ENCODE measurements around the gene MACF1.
A peak's percentile ranks its signal among the peaks of the same experiment; 100 is the strongest.

The MACF1 gene

DNA sequence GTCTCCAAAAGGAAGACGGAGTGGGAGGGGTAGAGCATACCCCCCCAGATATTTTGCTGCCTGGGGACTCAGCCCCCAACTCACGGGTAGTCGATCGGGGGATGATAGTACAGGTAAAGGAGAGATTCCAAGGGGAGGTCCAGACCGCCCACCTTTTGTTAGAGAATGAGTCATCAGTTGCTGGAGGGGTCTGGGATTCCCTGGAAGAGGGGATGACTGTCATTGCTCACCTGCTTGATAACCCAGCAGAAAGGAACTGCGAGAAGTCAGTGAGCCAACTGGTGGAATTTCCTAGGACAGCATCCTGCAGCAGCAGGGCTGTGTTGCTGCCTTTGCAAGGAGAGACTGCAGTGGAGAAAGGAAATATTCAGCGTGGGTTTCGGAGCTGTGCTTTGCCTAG lies 64.4 kb downstream of the MACF1 start:
- DNase-seq: peak; percentile 21

DNA sequence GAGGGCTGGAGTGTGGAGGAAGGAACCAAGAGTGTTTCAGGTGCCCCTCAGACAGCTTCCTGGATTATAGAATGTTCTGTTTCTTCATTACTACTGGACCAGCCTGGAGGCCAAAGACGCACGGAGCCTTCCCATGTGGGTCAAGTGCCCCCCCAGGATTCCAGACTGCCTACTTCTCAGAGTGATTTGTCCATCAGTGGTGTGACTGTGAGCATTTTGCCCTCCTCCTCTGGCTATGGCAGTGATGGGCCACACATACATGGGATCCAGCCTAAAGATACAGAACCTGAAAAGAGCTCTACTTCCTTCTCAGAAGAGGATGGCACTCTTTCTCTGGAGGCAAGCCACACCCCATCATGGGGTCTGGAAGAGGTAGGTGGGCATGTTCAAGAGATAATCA lies 64.9 kb downstream of the MACF1 start:
- no peak for DNase-seq

DNA sequence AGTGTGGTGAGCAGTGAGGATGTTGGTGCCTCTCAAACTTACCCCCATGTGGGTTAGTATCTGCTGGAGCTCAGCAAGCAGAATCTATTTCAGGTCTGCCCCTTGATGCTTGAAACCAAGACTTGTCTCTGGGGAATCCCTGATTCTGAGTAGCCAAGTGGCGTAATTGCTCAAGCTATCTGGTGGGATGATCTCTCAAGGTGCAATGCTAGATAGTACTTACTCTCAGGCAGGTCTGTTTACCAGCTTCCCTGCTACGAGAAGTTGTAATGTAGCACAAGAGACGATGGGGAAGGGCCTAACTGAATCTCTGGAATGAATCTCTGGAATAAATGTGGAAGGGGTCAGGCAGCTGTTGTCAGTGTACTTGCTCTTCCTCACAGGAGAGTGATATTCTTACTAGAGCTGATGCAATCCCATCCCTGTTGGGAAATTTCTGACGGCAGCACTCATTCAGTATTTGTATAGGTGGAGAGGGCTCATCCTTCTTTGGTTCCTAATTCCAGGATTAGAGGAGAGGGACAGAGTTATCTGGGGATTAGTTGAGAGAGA lies 65.4 kb downstream of the MACF1 start:
- peak; percentile 43 for DNase-seq

DNA sequence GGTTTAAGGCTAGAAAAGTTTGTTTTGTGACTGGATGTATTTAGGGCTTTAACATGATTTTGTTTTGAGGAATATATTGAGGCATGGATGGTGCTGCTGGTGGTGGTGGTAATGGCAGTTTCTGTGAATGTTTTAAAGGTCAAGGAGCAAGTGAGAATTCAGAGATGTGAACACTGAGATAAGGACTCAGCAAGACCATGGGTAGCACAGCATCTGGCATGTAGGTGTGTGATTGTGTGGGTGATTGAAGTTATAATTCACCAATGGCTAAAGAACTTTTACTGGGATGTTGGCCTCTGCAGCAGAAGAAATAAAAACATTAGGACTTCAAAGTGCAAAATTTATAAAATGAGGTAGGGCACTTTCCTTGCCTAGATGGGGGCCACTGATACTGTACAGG lies 65.9 kb downstream of the MACF1 start:
- DNase-seq: no peak

DNA sequence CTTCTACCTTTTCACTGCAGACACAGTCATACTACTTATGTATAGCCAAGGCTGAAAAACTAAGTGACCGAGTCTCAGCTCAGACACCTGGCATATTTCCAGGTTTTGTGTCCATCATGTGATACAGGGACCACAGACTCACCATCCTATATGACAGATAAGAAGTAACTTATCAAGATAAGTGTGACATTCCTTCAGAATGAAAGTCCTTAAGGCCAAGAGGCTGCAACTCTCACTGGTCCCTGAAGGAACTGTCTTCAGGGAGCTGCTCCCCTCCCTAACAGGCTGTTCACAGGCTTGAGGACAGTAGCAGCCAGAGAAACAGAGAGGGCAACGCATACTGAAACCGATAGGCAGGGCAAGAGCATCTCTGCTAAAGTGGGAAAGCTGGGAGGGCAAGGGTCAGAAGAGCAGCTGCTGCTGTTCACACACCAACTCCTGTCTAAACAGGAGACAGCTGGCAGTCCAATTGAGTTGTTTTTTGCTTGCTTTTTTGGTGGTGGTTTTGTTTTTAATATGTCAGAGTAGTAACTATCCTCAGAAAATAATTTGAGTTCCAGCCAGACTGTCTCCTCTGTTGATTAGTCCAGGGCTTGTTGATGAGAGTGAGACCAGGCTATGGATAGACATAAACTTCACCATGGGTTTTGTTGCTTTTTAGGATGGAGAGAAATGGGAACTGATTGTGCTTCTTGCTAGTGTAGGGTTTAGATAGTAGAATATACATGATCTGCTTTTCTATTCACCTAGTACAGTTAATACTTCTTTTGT lies 67.7 kb downstream of the MACF1 start:
- peak; percentile 22 for DNase-seq

DNA sequence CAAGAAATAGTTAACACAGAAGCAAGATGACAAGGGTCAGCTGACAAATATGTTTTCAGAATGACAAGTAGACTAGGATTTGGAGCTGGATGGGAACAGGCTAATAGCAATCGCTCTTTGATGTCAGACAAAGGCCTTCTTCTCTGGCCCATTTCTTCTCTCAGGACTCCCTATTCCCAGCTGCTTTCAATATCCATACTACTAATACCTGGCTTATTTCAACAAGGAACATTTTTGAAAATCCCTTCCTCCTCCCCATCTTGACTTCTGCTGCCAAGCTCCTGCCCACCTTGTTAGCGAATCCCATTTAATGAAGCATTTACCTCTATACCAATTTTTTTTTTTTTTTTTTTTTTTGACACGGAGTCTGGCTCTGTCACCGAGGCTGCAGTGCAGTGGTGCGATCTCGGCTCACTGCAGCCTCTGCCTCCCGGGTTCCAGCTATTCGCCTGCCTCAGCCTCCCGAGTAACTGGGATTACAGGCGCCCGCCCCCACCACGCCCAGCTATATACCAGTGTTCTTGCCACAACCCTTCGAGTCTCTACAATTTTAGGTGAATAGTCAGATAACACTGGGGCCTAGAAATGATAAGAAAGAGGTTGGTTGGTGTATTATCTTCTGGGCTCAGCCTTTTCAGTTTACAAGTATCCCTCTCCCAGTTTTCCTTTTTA lies 68.4 kb downstream of the MACF1 start:
- peak; percentile 9 for DNase-seq

DNA sequence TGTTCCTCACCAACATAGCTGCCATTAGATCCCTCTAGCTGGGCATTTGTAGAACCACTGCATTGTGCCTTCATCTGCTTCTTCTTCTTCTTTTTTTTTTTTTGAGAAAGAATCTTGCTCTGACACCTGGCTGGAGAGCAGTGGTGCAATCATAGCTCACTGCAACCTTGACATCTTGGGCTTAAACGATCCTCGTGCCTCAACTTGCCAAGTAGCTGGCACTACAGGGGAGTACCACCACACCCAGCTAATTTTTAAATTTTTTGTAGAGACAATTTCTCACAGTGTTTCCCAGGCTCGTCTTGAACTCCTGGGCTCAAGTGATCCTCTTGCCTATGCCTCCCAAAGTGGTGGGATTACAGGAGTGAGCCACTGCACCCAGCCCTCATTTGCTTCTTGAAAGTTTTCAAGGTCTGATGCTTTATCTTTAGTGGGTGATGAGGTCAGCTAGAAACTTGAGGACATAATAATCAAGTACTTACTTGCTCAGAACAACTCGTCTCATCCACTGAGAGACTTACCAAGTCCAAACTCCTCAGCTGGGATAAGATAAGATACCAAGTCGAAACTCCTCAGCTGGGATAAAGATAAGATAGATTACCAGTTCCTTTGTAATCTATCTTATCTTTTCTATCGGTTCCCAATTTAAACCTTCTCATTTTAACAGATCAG lies 71.5 kb downstream of the MACF1 start:
- DNase-seq: peak; percentile 4

DNA sequence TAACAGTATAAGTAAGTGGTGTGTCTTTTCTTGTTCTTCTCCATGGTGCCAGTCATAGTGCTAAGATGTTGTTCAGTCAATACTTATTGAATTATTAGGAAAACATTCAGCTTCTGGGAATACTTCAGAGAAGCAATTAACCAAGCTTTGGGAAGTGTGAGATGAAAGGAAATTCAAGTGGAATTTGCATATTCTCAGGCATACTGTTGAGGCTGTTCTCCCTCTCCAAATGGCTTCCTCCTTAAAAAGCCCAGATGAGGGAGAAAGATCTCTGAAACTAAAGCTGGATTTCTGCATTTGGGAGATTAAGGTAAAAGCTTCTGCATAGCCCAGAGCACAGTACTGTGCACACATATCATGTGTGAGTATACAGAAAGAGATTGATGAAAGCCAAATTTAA lies 73.4 kb downstream of the MACF1 start:
- no peak for DNase-seq

DNA sequence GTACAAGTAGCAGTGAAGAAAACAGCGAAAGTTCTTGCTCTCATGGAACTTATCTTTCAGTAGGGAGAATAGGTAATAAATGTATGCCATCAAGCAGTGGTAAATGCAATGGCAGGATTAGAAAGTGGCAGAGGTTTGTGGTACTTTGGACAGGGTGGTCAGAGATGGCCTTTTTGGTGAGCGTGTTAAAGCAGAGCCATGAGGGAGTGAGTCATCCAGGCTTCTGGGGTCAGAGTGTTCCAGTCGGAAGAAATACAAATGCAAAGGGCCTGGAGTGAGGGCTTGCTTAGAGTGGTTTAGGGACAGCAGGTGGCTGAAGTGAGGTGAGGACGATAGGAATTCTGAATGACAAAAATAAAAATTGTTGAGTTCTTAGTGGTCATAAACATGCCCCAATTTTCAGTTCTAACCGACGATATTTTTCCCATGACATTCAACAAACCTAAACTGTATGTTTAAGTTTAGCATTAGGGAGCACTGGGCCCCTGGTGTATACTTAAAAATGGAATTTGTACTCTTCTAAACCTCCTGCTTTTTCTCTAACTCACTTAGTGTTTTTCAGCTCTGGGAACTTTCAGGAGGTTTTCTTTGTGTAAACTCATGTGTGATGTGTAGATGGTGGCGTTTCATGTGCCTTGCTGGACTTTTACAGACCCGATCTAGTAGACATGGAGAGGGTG lies 78.2 kb downstream of the MACF1 start:
- no peak for DNase-seq

DNA sequence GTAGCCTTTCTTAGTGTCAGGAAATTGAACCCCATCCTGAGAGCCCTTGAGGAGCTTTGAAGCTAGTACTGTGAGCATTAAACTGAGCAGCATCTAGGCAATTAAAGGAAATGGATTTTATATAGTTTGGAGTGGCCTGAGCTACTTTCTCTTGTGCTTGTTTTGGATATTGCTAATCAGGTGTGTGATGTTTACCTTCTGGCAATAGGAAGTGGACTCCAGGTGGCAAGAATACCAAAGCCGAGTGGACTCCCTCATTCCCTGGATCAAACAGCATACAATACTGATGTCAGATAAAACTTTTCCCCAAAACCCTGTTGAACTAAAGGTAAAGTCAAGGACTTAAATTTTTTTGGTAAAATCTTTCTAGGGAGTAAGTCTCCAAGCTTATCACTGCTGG lies 79.4 kb downstream of the MACF1 start:
- DNase-seq: peak; percentile 53

DNA sequence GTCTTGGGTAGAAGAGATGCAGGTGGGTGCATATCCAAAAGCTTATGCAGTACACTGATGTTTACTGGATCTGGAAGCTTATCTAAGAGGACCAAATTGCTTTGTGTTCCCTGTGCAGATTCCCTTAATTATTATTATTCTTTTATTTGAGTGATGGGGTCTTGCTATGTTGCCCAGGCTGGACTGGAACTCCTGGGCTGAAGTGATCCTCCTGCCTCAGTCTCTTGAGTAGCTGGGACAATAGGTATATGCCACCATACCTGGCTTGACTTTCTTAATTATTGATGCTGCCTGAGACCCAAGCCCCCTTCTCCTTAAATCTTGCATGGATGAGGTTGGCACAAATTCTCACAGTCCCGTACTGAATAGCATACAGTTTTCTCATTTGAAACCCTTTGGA lies 83.0 kb downstream of the MACF1 start:
- DNase-seq: no peak

DNA sequence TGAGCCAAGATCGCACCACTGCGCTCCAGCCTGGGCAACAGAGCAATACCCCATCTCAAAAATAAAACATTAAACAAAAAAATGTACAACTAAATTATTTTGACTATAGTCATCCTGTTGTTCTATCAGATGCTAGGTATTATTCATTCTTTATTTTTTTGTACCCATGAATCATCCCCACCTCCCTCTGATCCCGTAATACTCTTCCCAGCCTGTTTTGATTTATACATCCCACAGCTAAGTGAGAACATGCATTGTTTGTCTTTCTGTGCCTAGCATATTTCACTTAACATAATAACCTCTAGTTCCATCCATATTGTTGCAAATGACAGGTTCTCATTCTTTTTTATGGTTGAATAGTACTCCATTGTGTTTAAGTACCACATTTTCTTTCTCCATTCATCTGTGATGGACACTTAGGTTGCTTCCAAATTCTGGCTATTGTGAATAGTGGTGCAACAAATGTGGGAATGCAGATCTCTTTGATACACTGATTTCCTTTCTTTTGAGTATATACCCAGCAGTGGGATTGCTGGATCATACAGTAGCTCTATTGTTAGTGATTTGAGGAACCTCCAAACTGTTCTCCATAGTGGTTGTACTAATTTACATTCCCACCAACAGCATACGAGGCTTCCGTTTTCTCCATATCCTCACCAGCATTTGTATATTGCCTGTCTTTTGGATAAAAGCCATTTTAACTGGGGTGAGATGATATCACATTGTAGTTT lies 84.4 kb downstream of the MACF1 start:
- no peak for DNase-seq

DNA sequence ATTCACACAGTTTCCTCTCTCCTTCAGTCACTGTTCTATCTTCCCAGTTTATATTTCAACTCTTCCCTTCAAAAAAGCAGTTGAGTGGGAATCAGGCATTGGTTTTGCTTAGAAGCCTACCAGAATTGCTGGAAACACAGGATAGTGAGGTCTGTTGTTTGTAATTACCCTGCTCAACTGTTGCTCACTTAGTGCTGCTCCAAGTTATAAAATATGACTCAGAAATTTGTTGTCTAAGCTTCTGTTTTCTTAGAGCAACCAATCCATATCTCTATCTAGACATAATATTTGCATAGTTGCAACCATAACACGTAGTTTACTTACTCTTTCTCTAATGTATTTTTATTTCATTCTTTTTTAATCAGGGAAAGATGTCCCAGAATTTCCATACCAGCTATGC lies 87.9 kb downstream of the MACF1 start:
- no peak for DNase-seq

DNA sequence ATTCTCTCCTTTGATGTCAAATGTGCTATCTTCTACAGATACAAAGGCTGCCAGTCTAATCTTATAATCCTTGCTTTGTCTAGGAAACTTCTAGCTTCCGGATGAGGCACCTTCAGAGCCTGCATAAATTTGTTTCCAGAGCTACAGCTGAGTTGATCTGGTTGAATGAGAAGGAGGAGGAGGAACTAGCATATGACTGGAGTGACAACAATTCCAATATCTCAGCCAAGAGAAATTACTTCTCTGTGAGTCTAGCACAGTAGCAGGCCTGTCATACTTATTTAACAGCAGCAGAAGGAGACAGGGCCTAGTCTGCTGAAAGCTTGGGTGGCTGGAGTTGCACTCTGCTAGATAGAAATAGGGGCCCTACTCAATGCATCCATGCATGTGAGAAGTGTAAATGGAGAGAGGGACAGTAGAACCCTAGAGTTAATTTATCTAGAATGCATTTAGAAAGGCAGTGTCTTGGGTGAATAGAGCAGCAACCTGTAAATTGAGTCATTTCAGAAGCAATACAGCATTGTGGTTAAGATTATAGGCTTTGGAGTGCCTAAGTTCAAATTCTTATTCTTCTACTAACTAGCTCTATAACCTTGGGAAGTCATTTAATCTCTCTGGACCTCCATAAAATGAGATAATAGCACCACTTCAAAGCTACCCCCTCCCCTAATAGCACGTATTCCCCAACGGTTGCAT lies 89.0 kb downstream of the MACF1 start:
- DNase-seq: no peak

DNA sequence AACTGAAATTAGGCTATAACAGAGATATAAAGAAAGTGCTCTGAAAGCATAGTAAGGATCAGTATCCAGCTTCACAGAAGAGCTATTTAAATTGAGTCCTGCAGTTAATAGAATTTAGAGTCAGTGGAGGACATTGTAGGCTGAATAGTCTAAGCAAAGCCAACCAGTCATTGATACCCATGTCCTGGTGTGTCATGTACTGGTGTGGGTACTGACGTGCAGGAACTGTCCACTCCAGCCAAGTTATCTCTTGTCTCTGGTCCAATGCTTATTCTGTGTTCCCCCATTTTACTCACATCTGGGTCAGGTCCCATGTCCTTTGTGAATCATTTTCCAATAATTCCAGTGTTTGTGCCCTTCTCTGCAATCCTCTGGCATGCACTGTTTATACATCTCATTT lies 90.0 kb downstream of the MACF1 start:
- no peak for DNase-seq

DNA sequence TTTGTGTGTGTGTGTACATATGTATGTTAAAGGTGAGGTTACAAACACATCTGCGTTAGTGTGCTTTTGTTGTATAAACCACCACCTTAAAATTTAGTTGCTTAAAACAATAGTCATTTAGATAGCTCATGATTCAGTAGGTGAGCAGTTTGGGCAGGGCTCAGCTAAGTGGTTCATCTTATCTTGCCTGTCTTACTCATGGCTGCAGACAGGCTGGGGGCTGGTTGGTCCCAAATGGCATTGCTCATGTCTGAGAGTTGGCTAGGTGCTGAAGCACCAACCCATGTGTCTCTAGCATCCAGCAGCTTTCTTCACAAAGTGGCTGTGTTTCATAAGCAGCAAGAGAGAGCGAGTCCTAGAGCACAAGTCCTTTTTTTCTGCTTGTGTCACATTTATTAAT lies 91.4 kb downstream of the MACF1 start:
- no peak for DNase-seq

DNA sequence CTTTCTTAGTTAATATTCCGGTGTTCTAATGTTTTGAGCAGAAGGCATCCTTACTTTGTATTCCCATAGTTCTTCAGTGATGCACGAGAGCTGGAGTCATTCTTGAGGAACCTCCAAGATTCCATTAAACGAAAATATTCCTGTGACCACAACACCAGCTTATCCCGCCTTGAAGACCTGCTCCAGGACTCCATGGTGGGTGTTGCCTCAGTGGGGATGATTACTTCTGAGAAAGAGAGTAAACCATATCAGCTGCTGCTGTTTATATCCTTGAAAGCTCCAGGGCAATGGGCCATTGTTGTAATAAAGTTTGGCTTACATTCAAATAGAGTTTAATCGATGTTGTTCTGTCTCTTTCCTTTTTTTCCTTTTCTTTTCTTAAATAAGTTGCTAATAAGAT lies 93.1 kb downstream of the MACF1 start:
- DNase-seq: no peak

DNA sequence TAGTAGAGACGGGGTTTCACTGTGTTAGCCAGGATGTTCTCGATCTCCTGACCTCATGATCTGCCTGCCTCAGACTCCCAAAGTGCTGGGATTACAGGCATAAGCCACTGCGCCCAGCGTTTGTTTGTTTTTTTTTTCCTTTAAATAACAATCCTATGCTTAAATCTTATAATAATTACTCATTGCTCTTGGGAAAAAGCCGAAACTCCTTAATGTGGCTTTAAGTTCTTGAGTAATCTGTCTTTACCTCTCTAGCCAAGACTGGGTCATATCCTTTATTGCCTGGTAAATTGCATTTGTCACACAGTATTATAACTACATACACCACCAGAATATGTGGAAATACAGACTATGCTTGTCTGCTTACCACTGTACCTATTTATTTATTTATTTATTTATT lies 97.1 kb downstream of the MACF1 start:
- DNase-seq: no peak

DNA sequence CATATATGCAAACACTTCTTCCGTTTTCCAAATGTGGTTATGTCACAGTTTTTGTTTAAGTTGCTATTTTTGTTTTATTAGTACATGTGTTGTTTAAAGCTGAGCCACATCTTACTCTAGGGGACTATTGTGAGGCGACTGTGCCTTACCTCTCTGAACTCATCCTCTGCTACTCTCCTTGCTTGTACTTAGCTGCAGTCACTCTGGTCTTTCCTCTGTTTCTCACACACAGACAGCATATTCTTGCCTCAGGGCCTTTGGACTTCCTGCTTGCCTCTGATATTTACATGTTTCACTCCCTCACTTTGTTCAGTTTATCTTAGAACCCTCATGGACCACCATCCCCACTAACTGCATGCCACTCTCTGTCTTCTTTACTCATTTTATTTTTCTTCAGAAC lies 101.1 kb downstream of the MACF1 start:
- DNase-seq: no peak

DNA sequence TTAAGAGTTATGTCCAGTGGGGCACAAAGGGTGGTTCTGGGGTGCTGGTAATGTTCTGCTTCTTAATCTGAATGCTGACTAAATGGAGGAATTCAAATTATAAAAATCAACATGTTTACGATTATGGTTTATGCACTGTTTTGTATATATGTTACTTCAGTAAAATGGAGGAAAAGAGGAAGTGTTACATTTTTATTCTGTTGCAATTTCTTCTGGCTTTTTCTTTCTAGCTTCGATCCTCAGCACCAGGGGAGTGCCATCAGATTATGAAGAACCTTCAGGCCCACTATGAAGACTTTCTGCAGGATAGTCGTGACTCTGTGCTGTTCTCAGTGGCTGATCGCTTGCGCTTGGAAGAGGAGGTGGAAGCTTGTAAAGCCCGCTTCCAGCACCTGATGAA lies 105.5 kb downstream of the MACF1 start:
- DNase-seq: no peak

DNA sequence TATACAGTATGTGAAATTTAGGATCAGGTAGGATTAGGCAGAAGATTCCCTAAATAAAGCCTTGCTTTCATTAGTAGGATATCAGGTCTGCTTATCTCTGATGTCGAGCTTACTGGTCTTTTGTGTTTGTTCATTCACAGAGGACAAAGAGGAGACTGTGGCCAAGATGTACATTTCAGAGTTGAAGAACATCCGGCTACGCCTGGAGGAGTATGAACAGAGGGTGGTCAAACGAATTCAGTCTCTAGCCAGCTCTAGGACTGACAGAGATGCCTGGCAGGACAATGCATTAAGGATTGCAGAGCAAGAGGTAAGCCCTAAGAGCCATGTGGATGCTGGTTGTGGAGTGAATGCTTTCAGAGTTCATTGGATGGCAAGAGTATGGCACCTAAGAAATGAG lies 106.2 kb downstream of the MACF1 start:
- no peak for DNase-seq

DNA sequence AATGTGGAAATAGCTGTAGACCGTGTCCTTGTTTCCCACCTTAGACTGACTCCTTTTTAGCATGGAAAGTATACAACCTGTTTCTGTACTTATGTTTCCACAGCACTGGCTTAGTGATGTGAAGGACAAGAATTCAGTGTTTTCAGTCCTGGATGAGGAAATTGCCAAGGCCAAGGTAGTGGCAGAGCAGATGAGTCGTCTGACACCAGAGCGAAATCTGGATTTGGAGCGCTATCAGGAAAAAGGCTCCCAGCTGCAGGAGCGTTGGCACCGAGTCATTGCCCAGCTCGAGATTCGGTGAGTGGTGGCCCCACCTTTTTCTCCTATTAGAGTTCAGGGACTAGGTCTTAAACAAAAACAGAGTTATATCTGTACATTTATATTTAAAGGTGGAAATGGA lies 112.6 kb downstream of the MACF1 start:
- no peak for DNase-seq

Data from DMS79 (cell line).